ENCODE measurements around the gene LRRN2. TPM values are rescaled to one million over a fixed set of nuclear protein-coding genes. Genes with fewer than 3 reads are reported as not detected.

LRRN2 gene
- total RNA-seq, 4 donors from 2014 or later = 1.8 to 6.4 (median 4.1) TPM

- ATAC-seq (ENCODE audit: low FRiP score) = peak; percentile 33
- no peak for DNase-seq (ENCODE audit: low spot score)
- TF ChIP-seq, protein P1, sequence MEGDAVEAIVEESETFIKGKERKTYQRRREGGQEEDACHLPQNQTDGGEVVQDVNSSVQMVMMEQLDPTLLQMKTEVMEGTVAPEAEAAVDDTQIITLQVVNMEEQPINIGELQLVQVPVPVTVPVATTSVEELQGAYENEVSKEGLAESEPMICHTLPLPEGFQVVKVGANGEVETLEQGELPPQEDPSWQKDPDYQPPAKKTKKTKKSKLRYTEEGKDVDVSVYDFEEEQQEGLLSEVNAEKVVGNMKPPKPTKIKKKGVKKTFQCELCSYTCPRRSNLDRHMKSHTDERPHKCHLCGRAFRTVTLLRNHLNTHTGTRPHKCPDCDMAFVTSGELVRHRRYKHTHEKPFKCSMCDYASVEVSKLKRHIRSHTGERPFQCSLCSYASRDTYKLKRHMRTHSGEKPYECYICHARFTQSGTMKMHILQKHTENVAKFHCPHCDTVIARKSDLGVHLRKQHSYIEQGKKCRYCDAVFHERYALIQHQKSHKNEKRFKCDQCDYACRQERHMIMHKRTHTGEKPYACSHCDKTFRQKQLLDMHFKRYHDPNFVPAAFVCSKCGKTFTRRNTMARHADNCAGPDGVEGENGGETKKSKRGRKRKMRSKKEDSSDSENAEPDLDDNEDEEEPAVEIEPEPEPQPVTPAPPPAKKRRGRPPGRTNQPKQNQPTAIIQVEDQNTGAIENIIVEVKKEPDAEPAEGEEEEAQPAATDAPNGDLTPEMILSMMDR (IDR thresholded peaks at IDR 0.05) = no peak
Measured at GRCh38 chr1:204623365-204623893, 62.1 kb downstream of the LRRN2 start.

GRCh38 chr1:204621996-204622395 lies 63.5 kb downstream of the LRRN2 start:
- DNase-seq (ENCODE audit: low spot score) = no peak
- TF ChIP-seq, protein P1 (IDR thresholded peaks at IDR 0.05) = no peak
- ATAC-seq (ENCODE audit: low FRiP score) = no peak

GRCh38 chr1:204621396-204621795 lies 64.1 kb downstream of the LRRN2 start:
- ATAC-seq (ENCODE audit: low FRiP score) = no peak
- TF ChIP-seq, protein P1 (IDR thresholded peaks at IDR 0.05) = no peak
- no peak for DNase-seq (ENCODE audit: low spot score)

DNA sequence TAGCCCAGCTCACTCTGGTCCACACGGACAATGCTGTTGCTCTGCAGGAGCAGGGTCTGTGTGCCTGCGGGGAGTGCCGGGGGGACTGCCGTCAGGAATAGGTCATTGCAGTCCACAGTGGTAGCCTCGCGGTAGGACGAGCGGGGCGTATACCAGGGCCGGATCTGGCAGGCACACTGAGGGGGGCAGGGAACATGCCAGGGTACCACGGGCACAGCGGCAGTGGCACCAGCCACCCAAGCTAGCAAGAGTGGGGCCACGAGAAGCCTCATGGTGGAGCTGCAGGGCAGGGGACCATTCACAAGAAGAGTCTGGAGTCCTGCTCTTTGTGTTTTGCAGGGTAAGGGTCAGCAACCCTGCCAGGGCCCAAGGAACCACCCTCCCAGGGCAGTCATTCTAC lies 65.8 kb downstream of the LRRN2 start:
- DNase-seq (ENCODE audit: low spot score) (no peak), ATAC-seq (ENCODE audit: low FRiP score) (no peak)
- TF ChIP-seq, protein P1 (IDR thresholded peaks at IDR 0.05) = no peak

DNA sequence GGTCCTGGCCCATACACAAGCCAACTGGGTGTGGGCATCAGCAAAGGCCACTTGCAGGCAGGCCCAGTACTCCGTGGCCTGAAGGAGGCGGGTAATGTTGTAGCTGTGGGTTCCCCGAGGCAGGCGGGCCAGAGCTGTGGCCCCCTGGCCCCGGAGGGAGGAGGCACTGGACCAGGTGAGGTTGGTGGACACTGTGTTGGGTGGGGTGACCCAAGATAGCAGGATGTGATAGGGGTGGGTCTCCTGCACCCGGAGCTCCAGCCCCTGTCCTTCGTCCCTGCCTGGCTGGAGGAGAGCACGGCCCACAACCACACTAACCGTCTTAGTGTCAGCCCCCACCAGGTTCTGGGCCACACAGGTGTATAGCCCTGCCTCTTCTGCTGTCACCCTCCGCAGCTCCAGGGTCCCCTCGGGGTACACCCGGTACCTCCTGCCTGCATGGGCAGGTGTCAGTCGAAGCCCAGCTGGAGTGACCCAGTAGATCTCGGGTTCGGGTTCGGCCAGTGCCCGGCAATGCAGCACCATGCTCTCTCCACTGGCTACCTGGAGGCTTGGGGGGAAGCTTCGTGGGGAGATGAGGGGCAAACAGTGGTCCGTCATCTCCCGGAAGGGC lies 67.3 kb downstream of the LRRN2 start:
- TF ChIP-seq, protein P1 (IDR thresholded peaks at IDR 0.05) = no peak
- ATAC-seq (ENCODE audit: low FRiP score) (no peak), DNase-seq (ENCODE audit: low spot score) (no peak)

DNA sequence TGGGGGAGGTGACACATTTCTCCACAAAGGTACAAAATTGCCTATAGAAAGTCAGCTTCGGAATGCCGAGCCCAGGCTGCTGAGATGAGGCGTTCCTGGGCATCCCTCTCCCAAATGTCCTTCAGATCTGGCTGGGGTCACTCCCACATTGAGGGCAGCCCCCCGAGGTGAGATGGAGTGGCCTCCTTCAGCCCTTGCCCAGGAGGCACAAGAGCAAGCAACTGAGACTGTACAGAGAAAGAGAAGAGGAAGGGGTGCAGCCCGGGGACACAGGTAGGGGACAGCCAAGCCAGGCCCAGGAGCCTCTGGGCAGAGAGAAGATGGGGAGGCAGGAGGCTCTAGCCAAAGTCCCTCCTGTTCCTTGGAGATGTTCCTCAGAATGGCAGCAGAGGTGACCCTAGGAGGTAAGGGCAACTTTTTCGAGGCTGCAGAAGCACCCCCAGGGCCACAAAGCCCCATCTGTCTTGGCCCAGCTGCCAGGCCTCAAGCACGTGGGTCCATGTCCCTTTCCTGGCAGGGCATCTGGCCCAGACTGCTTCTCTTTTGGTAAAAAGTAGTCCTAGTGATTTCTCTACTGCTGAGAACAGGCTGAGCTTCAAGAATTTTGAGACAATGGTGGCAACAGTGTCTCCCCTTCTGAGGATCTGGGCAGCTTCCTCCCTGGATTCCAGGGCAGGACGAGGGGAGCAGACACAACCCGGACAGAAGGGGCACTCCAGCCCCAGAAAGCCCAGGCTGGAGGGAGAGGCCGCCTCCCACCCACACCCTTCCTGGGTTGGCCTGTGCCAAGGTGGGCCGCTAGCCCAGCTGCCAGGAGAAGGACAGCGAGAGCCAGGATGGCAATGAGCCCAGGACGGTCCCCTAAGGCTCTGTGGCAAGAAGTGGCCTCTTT lies 68.0 kb downstream of the LRRN2 start:
- TF ChIP-seq, protein P1 (IDR thresholded peaks at IDR 0.05) = no peak
- DNase-seq (ENCODE audit: low spot score) (no peak), ATAC-seq (ENCODE audit: low FRiP score) (no peak)
